Activated CD8-positive, alpha-beta memory T cell treated with anti-CD3 and anti-CD28 coated beads for 24 hours (primary cell): ENCODE measurements around the gene CTSW.
A peak's percentile ranks its signal among the peaks of the same experiment; 100 is the strongest.

Experiments
- DNase-seq: peaks from one replicate; pipeline ENCODE4 v3.0.0-alpha.2; 2020

Gene CTSW

GRCh38 chr11:65906602-65907001 lies 27.0 kb downstream of the CTSW start:
- DNase-seq: no peak

DNA sequence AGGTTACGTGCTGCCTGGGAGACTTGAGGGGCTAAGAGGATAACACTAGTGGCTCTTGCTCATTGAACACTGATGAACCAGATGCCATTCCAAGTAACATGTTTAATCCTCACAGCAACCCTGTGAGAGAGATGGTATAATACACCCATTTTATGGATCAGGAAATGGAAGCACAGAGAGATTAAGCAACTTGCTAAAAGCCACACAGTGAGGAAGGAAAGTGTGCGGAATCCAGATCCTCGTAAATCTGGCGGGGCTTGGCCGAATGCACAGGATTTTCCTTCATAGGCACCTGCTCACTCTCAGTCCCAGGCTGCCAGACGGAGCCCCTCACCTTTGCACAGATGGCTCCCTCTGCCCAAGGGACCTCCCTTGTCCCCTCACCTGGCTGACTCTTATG lies 28.2 kb downstream of the CTSW start:
- no peak for DNase-seq

DNA sequence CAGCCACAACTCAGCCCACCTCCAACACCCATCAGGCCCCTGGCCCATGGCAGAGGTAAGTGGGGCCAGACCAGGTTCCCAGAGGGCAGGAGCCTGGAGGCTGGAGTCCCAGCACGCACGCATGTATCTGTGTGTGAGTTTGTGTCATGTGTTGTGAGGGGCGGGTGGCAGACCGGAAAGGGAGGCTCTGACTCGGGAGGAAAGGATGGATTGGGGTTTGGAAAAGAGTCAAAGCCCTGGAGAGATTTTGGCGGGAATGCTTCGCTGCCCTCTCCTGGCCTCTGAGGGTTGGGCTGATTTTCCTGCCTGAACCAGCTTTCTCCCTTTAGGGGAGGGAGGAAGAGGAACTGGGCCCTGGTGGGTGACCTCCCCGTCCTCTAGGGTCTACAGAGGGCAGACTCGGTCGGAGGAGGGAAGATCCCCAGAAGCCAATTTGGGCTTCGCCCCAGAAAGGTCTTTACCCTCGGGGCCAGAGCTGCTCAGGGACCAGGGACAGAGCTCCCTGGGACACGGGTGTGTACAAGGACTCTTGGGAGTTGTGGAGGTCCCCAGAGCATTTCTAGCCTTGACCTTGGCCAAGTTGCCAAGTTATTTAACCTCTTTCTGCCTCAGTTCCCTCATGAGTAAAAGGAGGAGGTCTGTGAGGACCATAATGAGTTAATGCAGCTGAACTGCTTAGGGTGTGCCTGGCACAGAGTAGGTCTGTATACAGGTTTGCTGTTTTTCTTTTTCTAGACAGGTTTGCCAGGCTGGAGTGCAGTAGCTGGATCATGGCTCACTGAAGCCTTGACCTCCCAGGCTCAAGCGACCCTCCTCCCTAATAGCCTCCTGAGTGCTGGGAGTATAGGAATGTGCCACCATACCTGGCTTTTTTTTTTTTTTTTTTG lies 32.3 kb downstream of the CTSW start:
- no peak for DNase-seq

DNA sequence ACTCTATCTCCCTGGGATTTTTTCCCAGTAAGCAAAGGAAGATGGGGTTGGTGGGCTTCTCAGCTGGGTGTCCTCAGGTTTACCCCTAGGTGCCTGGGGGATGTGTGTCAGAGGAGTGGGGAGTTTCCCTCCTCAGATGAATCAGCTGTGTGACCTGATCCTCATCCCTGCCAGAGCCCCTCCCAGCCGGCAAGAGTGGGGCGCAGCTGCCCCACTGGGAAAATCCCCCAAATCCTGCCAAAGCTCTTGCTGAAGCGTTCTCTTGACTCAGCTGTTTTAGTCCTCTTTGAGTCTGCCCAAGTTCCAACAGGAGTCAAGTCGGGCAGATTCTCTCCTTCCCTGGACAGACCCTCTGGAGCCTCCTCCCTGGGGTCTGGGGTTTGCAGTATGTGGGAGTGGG lies 33.2 kb downstream of the CTSW start:
- no peak for DNase-seq

DNA sequence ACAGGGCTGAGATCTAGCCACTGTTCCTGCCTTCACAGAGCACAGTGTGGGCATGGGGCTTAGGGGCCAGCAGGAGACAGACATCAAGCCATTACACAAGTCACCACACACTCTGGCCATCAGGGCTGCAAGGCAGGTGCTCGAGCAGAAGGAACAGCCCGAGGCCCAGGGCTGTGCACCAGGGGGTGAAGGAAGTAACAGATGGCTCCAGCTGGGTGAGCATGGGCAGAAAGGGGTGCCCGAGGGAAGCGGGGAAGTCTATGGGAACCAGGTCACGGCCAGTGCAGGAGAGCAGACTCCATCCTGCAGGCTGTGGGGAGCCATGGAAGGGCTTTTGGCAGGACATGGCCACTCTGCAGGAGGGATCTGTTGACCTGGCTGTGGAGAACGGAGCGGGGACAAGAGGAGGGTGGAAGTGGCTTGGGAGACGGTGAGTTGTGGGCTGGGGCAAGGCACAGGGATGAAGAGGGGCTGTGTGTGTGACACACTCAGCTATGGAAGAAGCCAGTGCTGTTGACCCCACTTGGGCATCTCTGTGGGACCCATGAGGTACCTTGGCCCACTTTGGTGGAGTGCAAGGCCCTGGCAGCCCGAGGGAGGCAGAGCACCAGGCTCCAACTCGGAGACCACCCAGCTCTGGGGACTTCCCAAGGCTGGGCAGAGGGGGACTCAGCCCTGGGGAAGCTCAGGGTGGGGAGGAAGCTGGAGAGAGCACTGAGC lies 35.6 kb downstream of the CTSW start:
- no peak for DNase-seq

- DNase-seq: no peak
These were observed 36.2 kb downstream of the CTSW start for GRCh38 chr11:65915821-65916251.

GRCh38 chr11:65916391-65916790 lies 36.8 kb downstream of the CTSW start:
- no peak for DNase-seq

- no peak for DNase-seq
These were observed 37.4 kb downstream of the CTSW start for GRCh38 chr11:65917077-65917433.

DNA sequence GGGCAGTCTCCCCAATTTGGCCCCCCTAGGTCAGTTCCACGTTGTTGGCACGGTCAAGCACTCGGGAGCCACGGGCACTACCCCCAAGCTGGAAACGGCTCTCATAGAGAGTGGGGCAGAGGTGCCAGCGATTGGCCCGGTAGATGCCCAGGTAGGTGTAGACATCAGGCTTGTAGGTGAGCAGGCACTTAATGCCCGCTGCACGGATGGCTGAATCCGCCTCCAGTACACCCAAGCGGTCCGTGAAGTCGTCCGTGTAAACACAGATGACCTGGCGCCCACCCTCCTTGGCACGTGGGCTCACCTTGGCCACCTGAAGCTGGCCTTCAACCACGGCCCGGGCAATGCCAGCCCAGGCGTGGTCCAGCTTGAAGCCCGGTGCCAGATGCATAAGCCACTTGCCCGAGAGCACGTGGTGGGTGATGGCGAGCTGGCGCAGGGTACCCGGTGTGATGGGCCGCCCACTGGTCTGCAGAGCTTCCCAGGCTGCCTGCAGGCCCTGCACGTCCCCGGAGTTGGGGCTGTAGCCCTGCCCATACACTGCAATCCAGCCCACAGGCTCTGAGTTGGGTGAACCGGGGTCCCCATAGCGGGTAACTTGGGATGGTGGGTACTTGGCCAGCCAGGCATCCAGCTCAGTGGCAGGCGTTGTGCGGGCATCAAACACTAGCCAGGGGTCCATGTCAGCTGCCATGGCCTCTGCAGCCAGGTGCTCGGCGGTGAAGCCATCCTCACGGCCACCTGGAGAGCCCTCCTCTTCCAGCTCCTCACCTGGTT lies 38.0 kb downstream of the CTSW start:
- no peak for DNase-seq

GRCh38 chr11:65918211-65919140 lies 38.8 kb downstream of the CTSW start, which contains the start of gene C11orf68:
C11orf68 (minus strand) TSS chr11:65919062; CDS start chr11:65919031, 31 bp downstream.
- no peak for DNase-seq

DNA sequence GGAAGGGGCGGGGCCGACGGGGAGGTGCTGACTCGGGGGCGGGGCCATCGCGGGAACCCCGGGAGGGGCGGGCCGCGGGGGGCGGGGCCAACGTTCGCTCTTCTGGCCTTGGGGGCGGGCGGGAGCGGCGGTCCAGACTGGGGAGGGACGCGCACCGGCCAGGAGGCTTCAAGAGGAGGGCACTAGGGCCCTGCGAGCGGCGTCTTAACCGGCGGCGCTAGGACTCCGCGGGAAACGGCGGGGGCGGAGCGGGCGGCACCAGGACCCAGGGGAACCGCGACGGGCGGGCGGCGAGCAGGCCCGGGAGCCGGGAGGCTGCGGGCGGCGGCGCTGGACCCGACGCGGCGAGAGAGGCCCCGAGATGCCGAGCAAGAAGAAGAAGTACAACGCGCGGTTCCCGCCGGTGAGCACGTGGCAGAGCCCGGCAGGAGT lies 39.5 kb downstream of the CTSW start, which contains the start of gene DRAP1:
DRAP1 (plus strand) TSS at position 286 of the 432 bp plus-strand sequence; CDS start at position 362, 76 bp downstream.
- DNase-seq: peak; percentile 99

- DNase-seq: no peak
These were observed 40.1 kb downstream of the CTSW start for GRCh38 chr11:65919573-65920371.

DNA sequence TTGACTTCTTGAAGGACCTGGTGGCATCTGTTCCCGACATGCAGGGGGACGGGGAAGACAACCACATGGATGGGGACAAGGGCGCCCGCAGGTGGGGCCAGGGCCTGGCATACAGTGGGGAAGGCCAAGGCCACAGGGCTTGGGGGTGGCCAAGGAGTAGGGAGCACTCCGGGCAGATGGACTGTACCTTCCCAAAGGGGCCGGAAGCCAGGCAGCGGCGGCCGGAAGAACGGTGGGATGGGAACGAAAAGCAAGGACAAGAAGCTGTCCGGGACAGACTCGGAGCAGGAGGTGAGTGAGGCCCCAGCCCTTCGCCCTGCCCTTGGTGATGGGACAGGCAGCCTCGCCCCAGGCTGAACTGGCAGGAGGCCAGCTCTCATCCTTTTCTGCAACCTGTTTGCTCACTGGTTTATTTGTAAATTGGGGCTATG lies 40.8 kb downstream of the CTSW start:
- no peak for DNase-seq

GRCh38 chr11:65921033-65921555 lies 41.5 kb downstream of the CTSW start:
- DNase-seq: no peak

- no peak for DNase-seq
These were observed 42.2 kb downstream of the CTSW start for GRCh38 chr11:65921876-65922275.

DNA sequence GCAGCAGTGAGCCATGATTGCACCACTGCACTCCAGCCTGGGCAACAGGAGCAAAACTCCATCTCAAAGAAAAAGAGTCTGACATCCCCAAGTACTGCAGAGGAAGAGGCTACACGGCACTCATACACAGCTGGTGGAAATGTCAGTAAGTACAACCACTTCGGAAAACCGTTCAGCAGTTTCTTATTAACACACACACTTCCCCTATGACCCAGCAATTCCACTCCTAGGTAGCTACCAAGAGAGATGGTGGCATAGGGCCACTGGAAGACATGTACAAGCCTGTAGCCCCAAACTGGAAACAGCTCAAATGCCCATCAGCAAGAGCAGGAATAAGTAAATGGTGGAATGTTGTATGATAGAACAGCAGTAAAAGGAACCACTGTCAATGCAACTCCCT lies 42.9 kb downstream of the CTSW start:
- DNase-seq: no peak

DNA sequence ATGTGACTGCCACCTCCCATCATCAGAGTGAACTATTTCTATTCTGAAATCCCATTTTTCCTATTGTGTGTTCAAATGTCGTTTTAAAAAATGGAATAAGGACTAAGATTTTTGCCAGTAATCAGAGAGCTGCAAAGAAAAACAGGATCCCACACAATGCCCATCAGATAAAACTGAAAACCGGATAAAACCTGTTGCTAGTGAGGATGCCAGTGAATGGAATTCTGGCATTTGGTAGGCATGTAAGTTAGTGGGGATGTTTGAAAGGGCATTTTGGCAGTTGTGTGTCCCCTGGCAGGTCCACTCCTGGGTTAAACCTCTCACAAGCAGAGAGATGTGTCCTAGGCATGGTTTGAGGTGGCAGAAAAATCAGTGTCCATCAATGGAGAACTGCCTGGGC lies 45.8 kb downstream of the CTSW start:
- no peak for DNase-seq

DNA sequence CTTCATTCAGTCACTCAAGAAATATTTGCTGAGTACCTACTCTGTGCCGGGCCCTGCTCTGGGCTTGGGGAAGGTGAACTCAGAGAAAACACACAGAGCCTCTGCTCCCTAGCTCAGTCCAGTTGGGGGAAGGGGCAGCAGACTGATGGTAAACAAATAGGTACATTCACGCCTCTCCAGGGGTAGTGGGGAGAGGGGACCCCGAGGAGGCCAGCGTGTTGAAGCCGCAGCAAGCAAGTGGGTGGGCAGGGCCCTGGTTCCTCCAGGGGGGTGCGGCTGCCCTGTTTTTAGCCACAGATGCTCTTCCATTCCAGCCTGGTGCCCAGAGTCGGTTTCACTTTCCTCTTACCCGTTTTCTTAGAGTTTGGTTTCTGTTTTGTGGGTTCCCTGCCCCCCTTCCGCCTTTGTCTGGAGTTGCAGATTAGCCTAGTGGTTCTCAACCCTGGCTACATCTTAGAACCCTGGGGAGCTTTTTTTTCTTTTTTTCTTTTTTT lies 48.3 kb downstream of the CTSW start:
- peak; percentile 85 for DNase-seq

- DNase-seq: no peak
These were observed 49.0 kb downstream of the CTSW start for GRCh38 chr11:65928667-65929066.

DNA sequence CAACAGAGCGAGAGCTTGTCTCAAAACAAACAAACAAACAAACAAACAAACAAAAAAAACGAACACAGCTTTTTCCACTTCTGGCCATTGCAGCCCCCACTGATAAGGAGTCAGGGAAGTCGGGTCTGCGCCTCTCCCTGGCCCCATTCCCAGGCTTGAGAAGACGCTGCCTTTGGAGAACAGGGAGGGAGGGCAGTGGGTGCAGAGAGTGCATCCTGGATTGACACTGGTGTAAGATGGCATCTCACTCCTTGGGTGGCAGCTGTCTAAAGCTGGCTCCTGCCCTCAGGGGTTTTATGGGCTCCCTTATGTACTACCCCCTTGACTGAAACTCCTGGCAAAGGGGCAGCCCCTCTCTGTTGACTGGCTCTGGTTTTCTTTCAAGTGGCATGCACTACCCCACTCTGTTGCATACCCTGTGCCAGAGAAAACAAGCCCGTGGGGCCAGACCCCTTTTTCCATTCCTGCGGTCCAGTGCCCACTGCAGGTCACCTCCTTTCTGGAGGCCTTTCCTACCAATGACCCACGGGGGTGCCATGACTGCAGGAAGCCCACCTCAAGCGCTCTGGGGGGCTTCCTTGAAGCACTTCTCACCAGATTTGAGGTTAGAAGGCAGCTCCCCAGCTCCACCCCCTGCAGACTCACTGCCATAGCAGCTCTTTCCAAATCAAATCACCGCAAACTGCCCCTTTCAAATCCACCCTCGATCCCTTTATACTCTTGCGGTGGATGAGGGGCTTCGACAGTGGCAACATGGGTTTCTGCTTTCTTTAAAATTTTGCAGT lies 52.3 kb downstream of the CTSW start:
- no peak for DNase-seq
